A549 (cell line): ENCODE data around the gene TRA2B.

Experiments used
- CHD2 ChIP-seq: fragments of 150-350 bp; IDR thresholded peaks from 2 replicates; pipeline ENCODE4 v1.6.1; 2014; ENCODE audit warnings: low read length; ENCODE audit not compliant: partially characterized antibody
- CTCF ChIP-seq: fragments of >200 bp; sonication (Bioruptor Twin); formaldehyde crosslinking; IDR thresholded peaks from 3 replicates; pipeline ENCODE4 v1.5.1; 2016
- EP300 ChIP-seq, 2 experiments: fragments of >200 bp; sonication (Bioruptor Twin); formaldehyde crosslinking; IDR thresholded peaks; 2 replicates in 1 of 2; 3 replicates in 1 of 2; pipeline ENCODE4 v1.6.1; 2016 to 2017
- KDM1A ChIP-seq: fragments of 200-600 bp; sonication (generic); IDR thresholded peaks from 2 replicates; pipeline ENCODE4 v1.6.1; 2016; ENCODE audit warnings: low read depth, mild to moderate bottlenecking
- MAX ChIP-seq: IDR thresholded peaks from 2 replicates; pipeline ENCODE4 v1.6.1; 2012
- RAD21 ChIP-seq, 2 experiments: fragments of >200 bp in 1 of 2; sonication (Bioruptor Twin) in 1 of 2; formaldehyde crosslinking in 1 of 2; IDR thresholded peaks in 1 of 2; conservative IDR thresholded peaks in 1 of 2; 2 replicates in 1 of 2; 3 replicates in 1 of 2; pipeline ENCODE4 v1.6.1; 2012 to 2018; ENCODE audit warnings: inconsistent platforms in 1 of 2
- RARB ChIP-seq: fragments of 250-450 bp; sonication (Bioruptor Pico); IDR thresholded peaks from 2 replicates; pipeline ENCODE4 v1.8.0; 2021; ENCODE audit warnings: mild to moderate bottlenecking, moderate library complexity
- REST ChIP-seq: fragments of 200-600 bp; sonication (generic); IDR thresholded peaks from 2 replicates; pipeline ENCODE4 v1.6.1; 2016; ENCODE audit warnings: antibody characterized with exemption, mild to moderate bottlenecking, moderate library complexity
- USF2 ChIP-seq: fragments of 450-650 bp; IDR thresholded peaks from 2 replicates; pipeline ENCODE4 v1.6.1; 2014; ENCODE audit warnings: antibody characterized with exemption

GRCh38 chr3:185930393-185931107 lies 7.3 kb downstream of the TRA2B start:
- no peak for TF ChIP-seq CTCF
- no peak for TF ChIP-seq CHD2
- TF ChIP-seq REST: no peak
- TF ChIP-seq RARB (CRISPR knock-in tag): no peak
- TF ChIP-seq RAD21 (conservative IDR thresholded peaks at IDR 0.05 in 1 of 2, IDR thresholded peaks at IDR 0.05 in 1 of 2): no peak
- no peak for TF ChIP-seq KDM1A
- TF ChIP-seq EP300 (IDR thresholded peaks at IDR 0.05): no peak
- no peak for TF ChIP-seq USF2
- TF ChIP-seq MAX: no peak
